LNCaP clone FGC (cell line): ENCODE data around the gene GPC6.

Experiments
- DNase-seq: peaks from one replicate; pipeline ENCODE4 v3.0.0-alpha.2; 2011; ENCODE audit warnings: low read depth
- H3K4me3 ChIP-seq: 2 replicates; pipeline ENCODE4 v1.5.1; 2011; ENCODE audit warnings: mild to moderate bottlenecking, low read depth, low read length, control low read depth
- TF ChIP-seq, protein P1 (sequence below): IDR thresholded peaks from 2 replicates; pipeline ENCODE4 v1.5.1; 2012; ENCODE audit warnings: mild to moderate bottlenecking; ENCODE audit not compliant: control insufficient read depth, insufficient read depth; ENCODE audit errors: extremely low read depth

GPC6 gene

GRCh38 chr13:93361703-93362102, 135.1 kb downstream of the GPC6 start:
- TF ChIP-seq, protein P1, sequence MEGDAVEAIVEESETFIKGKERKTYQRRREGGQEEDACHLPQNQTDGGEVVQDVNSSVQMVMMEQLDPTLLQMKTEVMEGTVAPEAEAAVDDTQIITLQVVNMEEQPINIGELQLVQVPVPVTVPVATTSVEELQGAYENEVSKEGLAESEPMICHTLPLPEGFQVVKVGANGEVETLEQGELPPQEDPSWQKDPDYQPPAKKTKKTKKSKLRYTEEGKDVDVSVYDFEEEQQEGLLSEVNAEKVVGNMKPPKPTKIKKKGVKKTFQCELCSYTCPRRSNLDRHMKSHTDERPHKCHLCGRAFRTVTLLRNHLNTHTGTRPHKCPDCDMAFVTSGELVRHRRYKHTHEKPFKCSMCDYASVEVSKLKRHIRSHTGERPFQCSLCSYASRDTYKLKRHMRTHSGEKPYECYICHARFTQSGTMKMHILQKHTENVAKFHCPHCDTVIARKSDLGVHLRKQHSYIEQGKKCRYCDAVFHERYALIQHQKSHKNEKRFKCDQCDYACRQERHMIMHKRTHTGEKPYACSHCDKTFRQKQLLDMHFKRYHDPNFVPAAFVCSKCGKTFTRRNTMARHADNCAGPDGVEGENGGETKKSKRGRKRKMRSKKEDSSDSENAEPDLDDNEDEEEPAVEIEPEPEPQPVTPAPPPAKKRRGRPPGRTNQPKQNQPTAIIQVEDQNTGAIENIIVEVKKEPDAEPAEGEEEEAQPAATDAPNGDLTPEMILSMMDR = no peak
- DNase-seq = no peak
- H3K4me3 ChIP-seq = no peak overlapping the region

GRCh38 chr13:93364166-93364565, 137.6 kb downstream of the GPC6 start:
- DNase-seq = no peak
- H3K4me3 ChIP-seq = no peak overlapping the region
- TF ChIP-seq, protein P1 = no peak

GRCh38 chr13:93368296-93368695, 141.7 kb downstream of the GPC6 start:
- TF ChIP-seq, protein P1 = no peak
- H3K4me3 ChIP-seq = no peak overlapping the region
- DNase-seq = no peak

- TF ChIP-seq, protein P1 = no peak
- DNase-seq = no peak
- no peak overlapping the region for H3K4me3 ChIP-seq
Measured at GRCh38 chr13:93368718-93369117, 142.1 kb downstream of the GPC6 start.

DNA sequence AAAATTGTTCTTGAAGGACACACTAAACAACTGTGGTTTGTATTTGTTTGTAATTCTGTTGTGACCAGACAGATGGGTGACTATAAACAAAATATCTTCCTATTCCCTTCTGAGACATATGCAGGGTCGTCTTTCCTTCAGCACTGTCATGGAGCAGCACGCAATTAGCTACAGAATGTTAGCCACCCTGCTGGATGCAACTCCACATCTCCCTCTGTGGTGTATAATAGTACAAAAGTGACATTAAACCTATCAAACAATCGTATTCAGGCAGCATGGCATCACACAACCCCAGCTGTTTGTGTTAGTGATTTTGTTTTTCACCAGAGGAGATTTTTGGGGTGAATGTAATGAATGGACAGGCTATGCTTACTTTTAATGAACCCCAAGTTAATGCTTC, 146.2 kb downstream of the GPC6 start:
- TF ChIP-seq, protein P1 = no peak
- no peak for DNase-seq
- H3K4me3 ChIP-seq = no peak overlapping the region

GRCh38 chr13:93375491-93375890, 148.9 kb downstream of the GPC6 start:
- H3K4me3 ChIP-seq = no peak overlapping the region
- peak; percentile 54 for DNase-seq
- TF ChIP-seq, protein P1 = no peak

GRCh38 chr13:93377196-93377595, 150.6 kb downstream of the GPC6 start:
- H3K4me3 ChIP-seq = no peak overlapping the region
- TF ChIP-seq, protein P1 = no peak
- no peak for DNase-seq
